ENCODE results near the gene FAM168B. TPM values are rescaled to one million over a fixed set of nuclear protein-coding genes. Genes with fewer than 3 reads are reported as not detected.
A peak's percentile ranks its signal among the peaks of the same experiment; 100 is the strongest.

FAM168B gene
- total RNA-seq, 5 donors from 2014 or later (not counting 1 experiment from before 2014, with no cell fraction given): 61.7 to 84.0 (median 73.3) TPM

- H3K9me3 Mint-ChIP-seq: no peaks in the 10 kb centered on the region
- peaks cover 12 to 21% (median 12%) of the 10 kb centered on the region in 3 donors for H3K4me1 Mint-ChIP-seq
- peak overlapping the region in 1 of 2 donors; percentile 25 for H3K27ac Mint-ChIP-seq
- no peak overlapping the region for H3K27ac ChIP-seq (ENCODE audit: low read length)
- peaks cover 8 to 14% of the 10 kb centered on the region in 2 experiments for H3K4me1 ChIP-seq (ENCODE audit: control insufficient read depth in 1 of 2, extremely low read depth in 1 of 2, insufficient read depth in 2 of 2, low read length in 2 of 2)
- H3K36me3 ChIP-seq (ENCODE audit: control insufficient read depth in 2 of 2, extremely low read depth in 1 of 2, insufficient read depth in 1 of 2, low read length in 1 of 2): peaks cover 8 to 32% of the 10 kb centered on the region in 2 donors
- CTCF ChIA-PET: interaction anchor here in 1 of 2 donors (0.6 kb wide), 1 partner anchor 459 kb away, joined by 3 read pairs; no protein-coding TSS in a partner anchor
- no peaks in the 10 kb centered on the region for H3K27me3 ChIP-seq (replicated peaks in 1 of 2; ENCODE audit: control insufficient read depth in 2 of 2, extremely low read depth in 1 of 2, insufficient read depth in 2 of 2, low read length in 1 of 2)
- no peaks in the 10 kb centered on the region for H3K9me3 ChIP-seq
- DNase-seq (no peak), ATAC-seq (replicated peaks in 1 of 4) (no peak)
- peaks cover 0 to 1% of the 10 kb centered on the region in 2 donors for H3K27me3 Mint-ChIP-seq
- H3K4me3 Mint-ChIP-seq: no peak overlapping the region
- 95% methylated on average over 32 of the region's 32 CpGs for WGBS (ENCODE audit: insufficient coverage)
- peaks cover 35% of the 10 kb centered on the region for H3K36me3 Mint-ChIP-seq
- POLR2A ChIA-PET: interaction anchor here in 1 of 2 donors (0.6 kb wide), 1 partner anchor 13 kb away, joined by 3 read pairs; no protein-coding TSS in a partner anchor
- no peak overlapping the region for H3K4me3 ChIP-seq (ENCODE audit: control insufficient read depth in 1 of 2, extremely low read depth in 1 of 2, low read length in 1 of 2)
These were observed 47.0 kb downstream of the FAM168B start for GRCh38 chr2:131046028-131046917.

GRCh38 chr2:131045286-131046027 is 47.8 kb downstream of the FAM168B start:
- H3K27ac Mint-ChIP-seq: peak overlapping the region in 1 of 2 donors; percentile 25
- DNase-seq: no peak

GRCh38 chr2:131044757-131045150 is 48.5 kb downstream of the FAM168B start:
- POLR2A ChIA-PET: no interaction called here
- Histone ChIP-seq H3K27me3 (replicated peaks in 1 of 2; ENCODE audit: control insufficient read depth in 2 of 2, extremely low read depth in 1 of 2, insufficient read depth in 2 of 2, low read length in 1 of 2) (peaks cover 0 to 9% of the 10 kb centered on the region in 2 experiments), H3K4me3 (ENCODE audit: control insufficient read depth in 1 of 2, extremely low read depth in 1 of 2, low read length in 1 of 2) (no peak overlapping the region), H3K4me1 (ENCODE audit: control insufficient read depth in 1 of 2, extremely low read depth in 1 of 2, insufficient read depth in 2 of 2, low read length in 2 of 2) (peaks cover 11 to 29% of the 10 kb centered on the region in 2 experiments), H3K27ac (ENCODE audit: low read length) (no peak overlapping the region), H3K36me3 (ENCODE audit: control insufficient read depth in 2 of 2, extremely low read depth in 1 of 2, insufficient read depth in 1 of 2, low read length in 1 of 2) (peaks cover 8 to 17% of the 10 kb centered on the region in 2 donors), H3K9me3 (no peaks in the 10 kb centered on the region)
- Mint-ChIP-seq H3K27me3 (peaks cover 0 to 8% of the 10 kb centered on the region in 2 donors), H3K4me3 (no peak overlapping the region), H3K36me3 (peaks cover 25% of the 10 kb centered on the region), H3K27ac (no peak overlapping the region), H3K4me1 (peaks cover 21 to 24% (median 23%) of the 10 kb centered on the region in 3 donors), H3K9me3 (no peaks in the 10 kb centered on the region)
- ATAC-seq (replicated peaks in 1 of 4) (no peak), DNase-seq (no peak)
- WGBS (ENCODE audit: insufficient coverage): 91% methylated on average over 7 of the region's 11 CpGs
- CTCF ChIA-PET: no interaction called here

More at GRCh38 chr2:131045286-131046027, 47.8 kb downstream of the FAM168B start:
- 93% methylated on average over 5 of the region's 8 CpGs for WGBS (ENCODE audit: insufficient coverage)
- no peak overlapping the region for H3K4me3 Mint-ChIP-seq
- Histone ChIP-seq H3K27ac (ENCODE audit: low read length) (no peak overlapping the region), H3K36me3 (ENCODE audit: control insufficient read depth in 2 of 2, extremely low read depth in 1 of 2, insufficient read depth in 1 of 2, low read length in 1 of 2) (peaks cover 8 to 24% of the 10 kb centered on the region in 2 donors), H3K4me3 (ENCODE audit: control insufficient read depth in 1 of 2, extremely low read depth in 1 of 2, low read length in 1 of 2) (no peak overlapping the region), H3K9me3 (no peaks in the 10 kb centered on the region), H3K4me1 (ENCODE audit: control insufficient read depth in 1 of 2, extremely low read depth in 1 of 2, insufficient read depth in 2 of 2, low read length in 2 of 2) (peaks cover 11 to 22% of the 10 kb centered on the region in 2 experiments), H3K27me3 (replicated peaks in 1 of 2; ENCODE audit: control insufficient read depth in 2 of 2, extremely low read depth in 1 of 2, insufficient read depth in 2 of 2, low read length in 1 of 2) (peaks cover 0 to 6% of the 10 kb centered on the region in 2 experiments)
- POLR2A ChIA-PET: no interaction called here
- CTCF ChIA-PET: no interaction called here
- no peaks in the 10 kb centered on the region for H3K9me3 Mint-ChIP-seq
- peaks cover 0 to 8% of the 10 kb centered on the region in 2 donors for H3K27me3 Mint-ChIP-seq
- peaks cover 31% of the 10 kb centered on the region for H3K36me3 Mint-ChIP-seq
- ATAC-seq (replicated peaks in 1 of 4): no peak
- peaks cover 20 to 25% (median 20%) of the 10 kb centered on the region in 3 donors for H3K4me1 Mint-ChIP-seq

GRCh38 chr2:131044075-131044756 is 49.0 kb downstream of the FAM168B start:
- Histone ChIP-seq H3K27ac (ENCODE audit: low read length) (no peak overlapping the region), H3K4me1 (ENCODE audit: control insufficient read depth in 1 of 2, extremely low read depth in 1 of 2, insufficient read depth in 2 of 2, low read length in 2 of 2) (peaks cover 14 to 35% of the 10 kb centered on the region in 2 experiments), H3K9me3 (no peaks in the 10 kb centered on the region), H3K4me3 (ENCODE audit: control insufficient read depth in 1 of 2, extremely low read depth in 1 of 2, low read length in 1 of 2) (no peak overlapping the region), H3K27me3 (replicated peaks in 1 of 2; ENCODE audit: control insufficient read depth in 2 of 2, extremely low read depth in 1 of 2, insufficient read depth in 2 of 2, low read length in 1 of 2) (peaks cover 0 to 14% of the 10 kb centered on the region in 2 experiments), H3K36me3 (ENCODE audit: control insufficient read depth in 2 of 2, extremely low read depth in 1 of 2, insufficient read depth in 1 of 2, low read length in 1 of 2) (peaks cover 5 to 12% of the 10 kb centered on the region in 2 donors)
- Mint-ChIP-seq H3K9me3 (no peaks in the 10 kb centered on the region), H3K4me3 (no peak overlapping the region), H3K4me1 (peaks cover 20 to 28% (median 23%) of the 10 kb centered on the region in 3 donors), H3K27me3 (peaks cover 0 to 8% of the 10 kb centered on the region in 2 donors), H3K27ac (peak overlapping the region in 1 of 2 donors; percentile 34), H3K36me3 (peaks cover 20% of the 10 kb centered on the region)
- ATAC-seq (replicated peaks in 1 of 4): no peak
- POLR2A ChIA-PET: no interaction called here
- CTCF ChIA-PET: no interaction called here
- WGBS (ENCODE audit: insufficient coverage): 90% methylated on average over 24 of the region's 24 CpGs
- no peak for DNase-seq

GRCh38 chr2:131043199-131044074 is 49.8 kb downstream of the FAM168B start:
- POLR2A ChIA-PET: no interaction called here
- Histone ChIP-seq H3K36me3 (ENCODE audit: control insufficient read depth in 2 of 2, extremely low read depth in 1 of 2, insufficient read depth in 1 of 2, low read length in 1 of 2) (peaks cover 4 to 6% of the 10 kb centered on the region in 2 donors), H3K9me3 (no peaks in the 10 kb centered on the region), H3K27ac (ENCODE audit: low read length) (no peak overlapping the region), H3K4me1 (ENCODE audit: control insufficient read depth in 1 of 2, extremely low read depth in 1 of 2, insufficient read depth in 2 of 2, low read length in 2 of 2) (peaks cover 15 to 42% of the 10 kb centered on the region in 2 experiments), H3K27me3 (replicated peaks in 1 of 2; ENCODE audit: control insufficient read depth in 2 of 2, extremely low read depth in 1 of 2, insufficient read depth in 2 of 2, low read length in 1 of 2) (peaks cover 0 to 22% of the 10 kb centered on the region in 2 experiments), H3K4me3 (ENCODE audit: control insufficient read depth in 1 of 2, extremely low read depth in 1 of 2, low read length in 1 of 2) (no peak overlapping the region)
- H3K27me3 Mint-ChIP-seq: peaks cover 0 to 8% of the 10 kb centered on the region in 2 donors
- WGBS (ENCODE audit: insufficient coverage): 87% methylated on average over 12 of the region's 18 CpGs
- DNase-seq (no peak), ATAC-seq (replicated peaks in 1 of 4) (no peak)
- H3K36me3 Mint-ChIP-seq: peaks cover 14% of the 10 kb centered on the region
- no peaks in the 10 kb centered on the region for H3K9me3 Mint-ChIP-seq
- CTCF ChIA-PET: no interaction called here
- H3K4me3 Mint-ChIP-seq: no peak overlapping the region
- peak overlapping the region in 1 of 2 donors; percentile 34 for H3K27ac Mint-ChIP-seq
- peaks cover 20 to 30% (median 23%) of the 10 kb centered on the region in 3 donors for H3K4me1 Mint-ChIP-seq
